Endometrium (tissue), 2 donors: ENCODE measurements around the gene NEK6.

Experiments used
- FAIRE-seq: peaks from 2 replicates; lab custom pipeline; 2012; peaks lifted over from hg19 to GRCh38; lab: Jason Lieb, UNC
- donor health status: control.
- donor health status: control.

NEK6 gene

DNA sequence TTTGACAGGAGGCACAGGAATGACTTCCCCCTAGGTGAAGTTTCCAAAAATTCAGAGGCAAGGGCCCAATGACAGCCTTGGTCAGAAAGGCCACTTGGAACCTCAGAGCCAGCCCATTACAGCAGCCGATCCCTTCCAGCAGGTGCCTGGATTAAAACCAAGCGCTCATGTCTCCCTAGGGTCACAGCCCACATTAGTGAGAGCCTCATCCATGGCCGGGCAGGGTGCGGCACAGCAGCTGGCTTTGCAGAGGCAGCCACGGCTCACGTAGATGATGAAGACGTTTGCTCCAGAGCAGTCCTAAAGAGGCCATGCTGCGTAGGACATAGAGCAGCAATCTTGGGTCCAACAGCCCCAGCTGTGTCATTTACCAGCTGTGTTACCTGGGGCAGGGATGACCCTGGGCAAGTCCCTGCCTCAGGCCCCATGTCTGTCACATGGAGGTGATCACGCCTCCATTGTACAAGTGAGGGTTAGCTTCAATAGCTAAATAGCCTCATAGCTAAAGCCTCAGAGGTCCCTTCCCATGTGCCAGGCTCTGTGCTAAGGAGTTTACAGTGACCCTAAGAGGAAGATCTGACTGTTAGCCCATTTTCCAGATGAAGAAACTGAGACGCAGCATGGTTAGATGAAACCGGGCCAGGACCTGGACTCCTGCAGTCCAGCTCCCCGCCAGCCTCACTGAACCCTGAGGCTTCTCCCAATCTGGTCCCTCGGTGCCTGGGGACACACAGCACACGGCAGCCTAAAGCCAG, 39.2 kb downstream of the NEK6 start:
- FAIRE-seq, result no peak

DNA sequence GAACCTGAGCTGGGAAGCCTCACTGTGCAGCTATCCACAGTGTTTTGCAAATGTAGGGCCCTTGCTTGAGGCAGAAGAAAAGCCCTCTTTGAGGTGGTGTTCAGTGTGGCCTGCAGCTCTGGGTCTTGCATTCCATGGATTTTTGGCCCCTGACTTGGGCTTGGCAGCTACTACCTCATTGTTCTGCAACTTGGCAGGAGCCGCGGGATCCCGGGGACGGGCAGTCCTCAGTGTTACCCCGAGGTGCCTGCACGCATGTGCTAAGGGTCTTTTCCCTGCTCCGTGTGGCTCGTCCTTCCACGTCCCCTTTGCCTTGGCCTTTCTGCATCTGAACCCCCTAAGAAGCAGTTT, 39.8 kb downstream of the NEK6 start:
- no peak for FAIRE-seq

DNA sequence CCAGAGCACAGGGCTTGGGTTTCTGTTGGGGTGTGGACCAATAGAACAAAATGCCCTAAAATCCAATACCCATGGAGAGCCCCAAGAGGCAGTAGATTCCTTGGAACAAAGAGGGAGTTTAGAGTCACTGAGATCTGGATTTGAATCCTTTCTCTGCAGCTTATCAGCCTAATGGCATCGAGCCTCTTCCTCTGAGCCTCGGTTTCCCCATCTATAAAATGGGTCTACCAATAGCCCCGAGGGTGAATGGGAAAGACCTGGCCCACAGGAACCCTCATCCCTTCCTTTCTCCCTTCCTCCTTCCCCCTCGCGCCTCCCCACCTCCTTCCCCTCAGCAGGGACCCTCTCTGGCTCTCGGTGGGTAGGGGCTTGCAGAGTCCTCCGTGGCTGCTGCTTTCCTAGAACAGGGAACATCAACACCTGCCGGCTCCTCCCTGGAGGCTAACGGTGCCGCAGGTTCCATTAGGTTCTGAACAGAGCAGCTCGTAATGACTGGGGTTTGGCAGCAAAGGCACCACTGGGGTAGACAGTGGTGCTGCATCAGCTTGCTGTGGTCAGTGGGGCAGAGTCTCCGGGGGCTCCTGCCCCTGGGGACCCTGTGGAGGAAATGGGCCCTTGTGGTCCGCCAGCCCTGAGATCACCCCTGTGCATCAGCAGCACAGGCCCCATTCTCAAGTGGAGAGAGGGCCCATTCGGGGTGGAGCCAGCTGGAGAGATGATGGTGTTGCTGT, 40.3 kb downstream of the NEK6 start:
- FAIRE-seq, result no peak

DNA sequence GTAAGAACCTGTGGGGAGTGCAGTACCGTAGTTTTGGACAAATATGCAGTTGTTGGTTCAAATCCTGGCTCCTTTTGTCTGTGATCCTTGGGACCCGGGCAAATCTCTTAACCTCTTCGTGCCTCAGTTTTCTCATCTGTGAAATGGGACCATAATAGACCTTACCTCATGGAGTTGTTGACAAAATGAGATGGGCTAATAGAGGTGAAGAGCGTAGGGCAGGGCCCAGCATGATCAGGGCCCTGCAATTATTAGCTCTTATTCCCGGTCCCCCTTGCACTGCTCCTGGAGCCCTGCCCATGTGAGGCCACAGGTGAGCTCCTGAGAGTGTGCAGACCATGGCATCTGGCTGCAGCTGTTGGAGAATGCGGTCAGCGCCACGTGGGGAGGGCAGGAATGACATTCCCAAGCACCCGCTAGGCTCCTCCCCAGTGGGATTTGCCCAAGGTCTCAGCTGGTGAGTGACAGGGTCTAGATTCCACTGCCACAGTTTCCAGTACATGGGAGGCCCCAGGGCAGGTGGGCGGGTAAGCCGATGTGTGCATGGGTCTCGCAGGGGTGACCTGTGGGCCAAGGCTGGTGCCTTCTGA, 41.0 kb downstream of the NEK6 start:
- no peak for FAIRE-seq

DNA sequence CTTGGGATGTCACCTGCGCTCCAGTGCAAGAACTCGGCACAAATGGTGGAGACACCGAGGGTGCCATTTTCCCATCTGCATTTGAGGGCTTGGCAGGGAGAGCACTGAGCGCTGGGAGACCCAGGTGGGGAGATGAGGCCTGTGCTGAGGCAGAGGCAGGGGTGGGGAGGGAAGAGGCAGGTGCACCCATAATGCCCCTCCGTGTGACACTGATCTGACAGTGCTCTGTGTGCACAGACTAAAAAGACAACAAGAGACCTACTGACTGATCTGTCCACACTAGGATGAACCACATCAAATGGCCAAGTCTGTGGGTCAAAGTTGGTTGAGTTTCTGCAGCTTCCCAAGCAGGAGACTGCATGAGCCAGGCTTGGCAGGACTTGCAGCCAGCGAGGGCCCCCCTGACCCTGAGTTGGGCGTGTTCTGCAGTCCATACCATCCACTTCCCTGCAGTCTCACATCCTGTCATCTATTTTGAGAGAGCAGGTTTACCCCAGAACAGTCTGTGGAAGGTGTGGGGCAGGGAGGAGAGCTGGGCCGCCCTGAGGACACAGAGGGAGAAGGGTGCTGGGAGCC, 41.9 kb downstream of the NEK6 start:
- FAIRE-seq, result no peak

DNA sequence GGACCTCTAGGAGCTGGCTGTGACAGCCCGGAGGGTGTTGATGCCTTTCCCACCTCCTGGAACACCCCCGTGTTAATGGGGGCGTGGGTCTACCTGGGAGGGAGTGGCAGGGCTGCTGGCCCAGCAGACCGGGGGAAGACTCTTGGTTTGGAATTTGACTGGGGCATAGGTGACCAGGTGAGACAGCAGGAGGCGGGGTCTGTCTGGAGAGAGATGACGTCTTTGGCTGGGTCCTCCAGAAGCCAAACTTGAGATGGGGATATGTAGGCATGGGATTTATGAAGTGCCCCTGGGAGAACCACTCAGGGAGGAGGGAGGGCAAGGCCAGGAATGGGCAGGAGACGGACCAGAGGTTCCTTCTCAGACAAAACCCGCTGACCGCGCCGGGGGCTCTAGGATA, 42.6 kb downstream of the NEK6 start:
- FAIRE-seq, result no peak

DNA sequence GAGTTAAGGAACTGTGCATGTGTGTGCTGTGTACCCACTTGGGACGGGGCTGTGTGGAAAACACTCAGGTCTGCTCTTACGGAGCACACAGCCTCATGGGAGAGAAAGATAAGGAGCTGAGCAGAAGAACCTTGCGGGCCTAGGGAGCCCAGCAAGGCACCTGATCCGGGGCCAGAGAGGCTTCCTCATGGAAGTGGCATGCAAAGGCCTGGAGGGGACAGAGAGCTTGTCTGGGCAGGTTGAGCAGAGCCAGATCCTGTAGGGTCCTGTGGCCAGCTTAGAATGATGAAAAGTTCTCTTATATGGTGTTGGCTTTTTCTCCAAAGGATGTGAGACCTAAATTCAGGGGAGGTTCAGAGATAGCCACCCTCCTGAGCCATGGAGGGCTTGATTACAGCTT, 45.2 kb downstream of the NEK6 start:
- no peak for FAIRE-seq

DNA sequence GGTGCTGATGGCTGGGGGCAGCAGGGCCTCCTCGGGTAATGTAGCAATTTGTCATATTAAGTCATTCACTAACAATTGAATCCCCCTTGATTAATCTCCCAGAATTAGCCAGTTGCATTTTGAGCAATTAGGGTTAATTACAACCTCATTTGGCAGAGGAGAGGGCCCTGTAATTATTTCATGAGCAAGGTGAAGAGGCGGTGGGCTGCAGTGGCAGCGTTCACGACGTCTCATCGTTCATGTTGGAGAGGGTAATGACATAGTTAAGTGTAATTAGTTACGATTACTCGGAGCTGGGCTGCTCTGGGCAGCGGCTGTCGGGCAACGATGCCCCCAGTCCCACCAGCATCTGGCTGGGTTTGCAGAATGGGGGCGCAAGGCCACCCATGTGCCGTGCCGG, 46.0 kb downstream of the NEK6 start:
- no peak for FAIRE-seq

DNA sequence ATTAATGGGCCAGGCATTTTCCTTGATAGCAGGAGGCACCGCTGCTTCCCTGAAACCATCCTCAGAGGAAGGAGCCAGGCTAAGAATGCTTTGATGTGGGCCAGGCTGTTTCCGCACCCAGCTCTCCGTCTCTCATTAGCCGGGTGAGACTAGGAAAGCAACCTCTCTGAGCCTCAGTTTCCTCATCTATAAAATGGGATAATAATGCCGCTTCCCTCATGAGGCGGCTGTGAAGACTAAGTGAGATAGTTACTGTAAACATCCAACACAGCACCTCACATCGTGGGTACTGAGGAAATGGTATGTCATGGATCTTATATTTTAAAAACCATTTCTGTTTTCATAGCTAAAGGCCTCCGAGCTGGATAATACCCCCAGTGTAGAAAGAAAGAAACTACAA, 46.5 kb downstream of the NEK6 start:
- no peak for FAIRE-seq

DNA sequence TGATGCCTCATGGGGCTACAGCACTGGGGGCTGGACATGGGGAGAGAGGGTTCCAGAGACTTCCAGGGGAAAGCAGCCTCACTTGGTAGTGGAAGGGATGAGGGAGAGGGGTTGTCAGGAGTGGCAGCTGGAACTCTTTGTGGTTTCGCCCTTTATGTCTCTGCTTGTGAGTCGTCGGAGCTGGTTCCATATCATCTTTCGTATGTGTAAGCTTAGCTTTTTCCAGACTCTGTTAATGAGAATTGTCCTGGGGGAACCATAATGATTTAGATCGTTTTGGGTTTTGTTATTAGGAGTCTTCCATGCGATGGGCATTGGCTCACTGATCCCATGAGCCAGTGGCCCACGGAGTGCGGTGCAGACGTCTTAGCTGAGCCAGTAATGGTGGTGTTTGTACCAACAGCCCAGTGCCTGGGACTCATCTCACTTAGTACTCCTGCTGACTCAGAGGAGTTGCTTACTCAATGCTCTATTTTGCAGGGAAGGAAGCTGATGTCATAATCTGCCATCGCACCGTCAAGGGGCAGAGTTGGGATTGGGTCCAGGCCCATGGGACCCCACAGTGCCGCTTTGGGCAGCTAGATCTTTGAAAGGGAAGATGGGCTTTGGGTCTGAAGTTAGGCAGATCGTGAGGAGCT, 48.5 kb downstream of the NEK6 start:
- FAIRE-seq, result no peak

DNA sequence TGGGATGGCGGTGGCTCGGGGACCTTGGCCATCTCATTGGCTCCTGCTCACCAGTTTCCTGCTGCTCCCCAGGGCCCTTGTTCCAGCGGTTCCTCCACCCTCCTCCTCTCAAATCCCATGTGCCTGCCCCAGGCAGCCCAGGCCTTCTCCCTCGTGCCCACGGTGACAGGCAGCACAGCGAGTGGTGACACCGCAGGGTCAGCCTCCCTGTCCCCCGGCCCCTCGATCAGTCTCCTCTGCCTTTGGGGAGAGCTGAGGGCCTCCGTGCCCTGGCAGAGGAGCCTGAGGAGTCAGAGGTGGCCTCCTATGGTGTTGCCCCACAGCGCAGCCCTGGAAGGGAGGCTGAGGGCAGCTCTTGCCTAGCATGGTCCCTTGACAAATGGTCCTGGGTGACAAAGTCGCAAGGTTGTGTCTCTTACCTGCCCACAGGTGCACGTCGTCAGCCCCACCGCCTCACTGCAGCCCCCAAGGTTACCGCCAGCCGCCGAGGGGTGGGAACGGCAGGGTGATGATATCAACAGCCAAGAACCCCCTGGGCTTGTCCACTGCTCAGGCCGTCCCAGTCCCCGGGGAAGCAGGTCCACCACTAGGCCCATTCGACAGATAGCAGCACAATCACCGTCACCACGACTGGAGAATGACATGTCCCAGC, 49.8 kb downstream of the NEK6 start:
- FAIRE-seq, result no peak

DNA sequence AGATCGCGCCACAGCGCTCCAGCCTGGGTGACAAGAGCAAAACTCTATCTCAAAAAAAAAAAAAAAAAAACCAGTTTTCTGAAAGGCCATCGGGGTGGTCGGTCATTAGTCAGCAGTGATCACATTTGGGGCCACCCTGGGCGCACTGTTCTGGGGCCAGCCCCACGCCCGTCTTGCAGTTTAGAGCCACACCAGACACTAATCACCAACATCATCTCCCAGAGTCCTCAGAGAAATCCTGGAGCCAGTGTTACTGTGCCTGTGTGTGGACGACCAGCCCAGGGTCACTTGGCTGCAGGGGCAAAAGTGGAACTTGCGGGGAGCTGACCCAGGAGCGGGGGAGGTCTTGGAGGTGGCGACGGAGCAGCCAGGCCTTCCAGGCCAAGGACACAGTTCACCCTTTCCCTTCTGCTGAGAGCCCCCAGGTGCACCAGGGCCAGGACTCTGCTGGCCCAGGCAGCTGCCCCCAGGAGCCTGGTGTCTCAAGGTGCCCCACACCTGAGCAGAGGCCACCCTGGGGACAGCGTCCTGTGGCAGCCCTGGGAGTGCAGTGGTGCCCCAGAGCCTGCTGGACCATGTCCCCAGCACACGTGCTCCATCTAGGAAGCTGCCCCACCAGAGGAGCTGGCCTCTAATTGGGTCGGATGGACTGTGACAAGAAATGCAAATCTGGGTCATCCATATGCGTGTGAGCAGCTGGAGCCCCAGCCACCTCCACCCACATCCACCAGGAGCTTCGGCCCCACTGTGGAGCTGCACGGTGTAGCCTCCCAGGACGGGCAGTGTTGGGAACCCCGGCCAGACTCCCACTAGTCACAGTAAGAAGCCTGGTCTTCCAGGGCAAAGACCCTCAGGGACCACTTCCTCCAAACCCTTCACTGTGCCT, 51.1 kb downstream of the NEK6 start:
- no peak for FAIRE-seq

DNA sequence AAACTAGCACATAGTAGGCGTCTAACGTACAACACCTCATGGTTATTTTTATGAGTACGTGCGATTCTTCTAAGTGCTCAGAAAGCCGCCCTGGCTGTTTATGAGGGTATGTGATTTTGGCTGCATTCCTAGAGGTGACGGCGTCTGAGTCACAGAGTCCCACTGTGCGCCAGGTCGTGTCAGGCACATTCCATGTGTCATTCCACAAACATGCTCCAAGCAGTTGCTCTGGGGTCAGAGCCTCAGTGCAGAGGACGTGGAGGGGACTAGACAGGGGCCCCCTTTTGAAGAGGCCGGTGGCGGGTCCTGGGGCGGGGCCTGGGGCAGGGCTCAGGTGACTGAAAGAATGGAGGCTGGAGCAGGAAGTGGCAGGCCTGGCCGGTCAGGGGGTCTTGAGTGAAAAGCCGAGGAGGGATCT, 51.9 kb downstream of the NEK6 start:
- FAIRE-seq, result no peak

DNA sequence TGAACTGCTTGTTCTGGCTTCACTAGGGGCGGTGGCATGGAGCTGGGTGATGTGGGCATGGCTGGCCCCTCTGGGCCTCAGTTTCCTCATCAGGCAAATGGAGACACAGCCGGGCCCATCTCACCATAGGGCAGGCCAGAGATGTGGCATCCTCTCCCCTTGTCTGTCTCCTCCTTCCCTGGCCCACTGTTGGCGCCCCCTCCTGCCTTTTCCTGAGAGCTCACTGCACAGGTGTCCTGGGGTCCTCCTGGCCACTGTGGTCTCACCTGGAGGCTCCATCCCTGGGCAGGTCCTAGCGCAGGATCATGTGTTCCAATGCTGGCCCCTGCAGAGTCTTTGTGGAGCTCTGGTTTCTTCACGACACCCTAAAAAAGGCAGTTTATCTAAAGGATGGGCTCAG, 53.5 kb downstream of the NEK6 start:
- FAIRE-seq, result no peak

DNA sequence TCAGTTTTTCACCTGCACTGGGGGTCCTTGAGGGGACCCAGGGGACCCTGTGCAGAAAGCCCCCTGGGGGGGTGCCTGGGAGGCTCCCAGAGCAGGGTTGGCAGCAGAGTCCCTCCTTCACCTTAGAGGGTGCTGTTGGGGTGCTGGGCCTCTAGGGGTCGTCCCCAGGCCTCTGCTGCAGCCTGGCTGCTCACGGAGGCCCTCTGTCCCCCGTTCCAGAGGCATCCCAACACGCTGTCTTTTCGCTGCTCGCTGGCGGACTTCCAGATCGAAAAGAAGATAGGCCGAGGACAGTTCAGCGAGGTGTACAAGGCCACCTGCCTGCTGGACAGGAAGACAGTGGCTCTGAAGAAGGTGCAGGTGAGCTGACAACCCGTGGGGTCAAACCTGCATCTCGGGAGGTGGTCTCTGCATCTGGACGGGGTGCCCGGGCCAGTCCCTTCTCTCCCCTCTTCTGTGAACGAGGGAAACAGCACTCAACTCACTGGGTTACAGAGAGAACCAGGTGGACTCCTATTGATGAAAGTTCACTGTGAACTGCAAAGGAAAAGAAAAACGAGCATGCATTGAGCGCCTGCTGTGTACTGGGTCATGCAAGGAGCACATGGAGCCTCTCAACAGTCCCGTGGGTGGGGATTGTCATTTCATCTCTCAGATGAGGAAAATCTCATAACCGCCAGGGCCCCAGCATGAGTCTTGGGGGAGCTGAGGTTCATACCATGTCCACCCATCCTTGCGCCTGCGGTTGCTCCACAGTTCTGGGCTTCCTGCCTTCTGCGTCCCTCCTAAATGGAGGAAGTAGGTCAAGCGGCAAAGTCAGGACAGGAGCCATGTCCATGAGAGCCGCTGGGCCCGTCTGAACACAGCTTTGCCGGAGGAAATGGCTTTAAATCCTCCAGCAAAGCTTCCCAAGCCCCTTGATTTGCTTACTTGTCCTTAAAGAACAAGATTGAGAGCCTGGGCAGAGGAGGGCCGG, 54.8 kb downstream of the NEK6 start:
- no peak for FAIRE-seq

DNA sequence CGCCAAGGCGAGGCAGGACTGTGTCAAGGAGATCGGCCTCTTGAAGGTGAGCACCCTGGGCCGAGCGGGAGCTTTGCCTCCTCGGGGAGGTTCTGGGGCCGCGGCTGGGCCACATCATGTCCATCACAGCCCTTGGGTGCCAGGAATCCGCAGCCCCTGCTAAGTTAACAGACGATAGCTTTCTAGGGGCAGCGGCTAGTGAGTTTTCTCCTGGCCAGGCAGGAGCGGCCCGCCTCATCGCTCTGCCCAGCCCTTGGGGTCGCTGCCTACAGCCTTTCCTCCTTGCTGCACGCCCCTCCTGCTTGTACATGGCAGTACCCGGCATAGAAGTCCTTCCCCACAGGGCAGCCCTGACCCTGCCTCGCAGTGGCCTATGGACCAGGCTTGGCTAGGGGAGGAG, 56.2 kb downstream of the NEK6 start:
- FAIRE-seq, result no peak

DNA sequence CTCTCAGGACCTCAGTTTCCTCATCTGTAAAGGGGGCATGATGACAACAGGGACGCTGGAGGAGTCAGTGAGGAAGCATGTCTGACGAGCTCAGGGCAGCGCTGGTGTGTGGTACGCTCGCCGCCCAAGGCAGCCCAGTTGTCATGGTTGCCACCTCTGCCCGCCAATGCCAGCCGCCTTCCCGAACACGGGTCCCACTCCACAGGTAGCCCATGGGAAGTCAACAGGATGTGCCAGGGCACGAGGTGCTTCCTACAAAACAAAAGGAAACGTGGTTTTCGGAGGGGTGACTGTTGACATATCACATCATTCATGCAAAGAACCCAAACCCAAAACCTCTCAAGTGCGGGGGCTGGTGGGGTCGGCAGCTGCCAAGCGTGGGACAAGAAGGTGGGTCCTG, 58.1 kb downstream of the NEK6 start:
- no peak for FAIRE-seq

DNA sequence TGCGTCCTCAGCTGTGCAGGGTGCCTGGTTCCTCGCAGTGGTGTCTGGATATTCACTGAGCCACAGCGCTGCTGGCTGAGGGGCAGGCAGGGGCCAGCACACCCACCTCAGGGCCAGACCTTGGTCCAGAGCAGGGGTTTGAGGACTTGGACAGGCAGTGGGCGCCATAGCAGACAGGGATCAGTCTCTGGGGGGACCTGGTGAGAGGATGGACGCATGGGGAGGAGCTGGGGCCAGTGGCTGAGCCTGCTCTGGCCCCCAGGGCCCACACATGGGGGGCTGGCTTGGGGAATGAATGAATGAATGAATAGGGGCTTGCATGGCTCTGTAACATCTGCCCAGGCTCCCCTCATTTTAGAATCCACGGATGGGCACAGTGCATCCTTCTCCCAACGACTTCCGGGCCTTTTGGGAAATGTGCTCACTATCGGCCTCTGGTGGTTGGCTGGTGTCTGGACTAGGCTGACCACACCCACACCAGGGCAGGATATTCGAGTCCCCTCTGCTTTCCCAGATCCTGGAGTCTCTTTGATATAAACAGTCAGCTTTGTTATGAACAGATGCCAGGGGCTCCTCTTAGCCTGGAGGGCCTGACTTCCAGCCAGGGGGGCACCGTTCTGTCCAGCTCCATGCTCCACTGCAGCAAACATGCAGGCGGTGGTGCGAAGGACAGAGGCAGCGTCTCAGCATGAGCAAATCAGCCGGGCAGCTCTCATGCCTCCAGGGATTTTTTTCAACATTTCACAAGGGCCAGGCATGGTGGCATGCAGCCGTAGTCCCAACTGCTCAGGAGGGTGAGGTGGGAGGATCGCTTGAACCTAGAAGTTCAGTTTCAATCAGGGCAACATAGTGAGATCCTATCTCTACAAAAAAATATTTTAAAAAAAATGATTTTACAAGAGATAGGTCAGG, 62.6 kb downstream of the NEK6 start:
- no peak for FAIRE-seq

DNA sequence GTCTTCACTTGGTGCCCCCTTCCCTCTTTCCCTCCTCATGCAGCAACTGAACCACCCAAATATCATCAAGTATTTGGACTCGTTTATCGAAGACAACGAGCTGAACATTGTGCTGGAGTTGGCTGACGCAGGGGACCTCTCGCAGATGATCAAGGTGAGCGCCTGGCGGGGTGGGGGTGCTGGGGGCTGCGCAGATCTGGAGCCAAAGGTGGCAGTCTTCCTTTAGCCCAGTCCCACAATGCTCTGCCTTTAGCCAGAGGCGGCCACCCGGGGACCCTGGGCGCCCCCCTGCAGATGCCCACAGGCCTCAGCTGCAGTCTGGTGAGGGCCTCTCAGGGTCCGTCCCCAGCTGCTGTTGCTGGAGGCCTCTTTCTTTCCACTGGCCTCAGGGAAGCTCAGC, 63.7 kb downstream of the NEK6 start:
- no peak for FAIRE-seq
